A549 (cell line): ENCODE results near the gene CTIF.

Experiments used
- CEBPB ChIP-seq, 2 experiments: fragments of >200 bp in 1 of 2; sonication (Bioruptor Twin) in 1 of 2; formaldehyde crosslinking in 1 of 2; IDR thresholded peaks; 2 replicates each; pipeline ENCODE4 v1.6.1; 2012 to 2016
- CHD2 ChIP-seq: fragments of 150-350 bp; IDR thresholded peaks from 2 replicates; pipeline ENCODE4 v1.6.1; 2014; ENCODE audit warnings: low read length; ENCODE audit not compliant: partially characterized antibody
- CTCF ChIP-seq: fragments of >200 bp; sonication (Bioruptor Twin); formaldehyde crosslinking; IDR thresholded peaks from 3 replicates; pipeline ENCODE4 v1.5.1; 2016
- EHF ChIP-seq: fragments of 250-450 bp; sonication (Bioruptor Pico); IDR thresholded peaks from 2 replicates; pipeline ENCODE4 v1.5.0; 2020; ENCODE audit warnings: mild to moderate bottlenecking
- EP300 ChIP-seq, 2 experiments: fragments of >200 bp; sonication (Bioruptor Twin); formaldehyde crosslinking; IDR thresholded peaks; 2 replicates in 1 of 2; 3 replicates in 1 of 2; pipeline ENCODE4 v1.6.1; 2016 to 2017
- RFX5 ChIP-seq: fragments of 450-650 bp; IDR thresholded peaks from 2 replicates; pipeline ENCODE4 v1.7.1; 2014; ENCODE audit warnings: antibody characterized with exemption, mild to moderate bottlenecking, moderate library complexity
- RNF2 ChIP-seq: fragments of 200-600 bp; sonication (generic); IDR thresholded peaks from 2 replicates; pipeline ENCODE4 v1.6.1; 2016; ENCODE audit warnings: low read depth, mild to moderate bottlenecking, antibody characterized with exemption, moderate library complexity, borderline replicate concordance
- SREBF2 ChIP-seq: fragments of 450-650 bp; IDR thresholded peaks from 2 replicates; pipeline ENCODE4 v1.6.1; 2014; ENCODE audit warnings: mild to moderate bottlenecking, moderate library complexity
- ZFP36 ChIP-seq: fragments of 450-650 bp; IDR thresholded peaks from 2 replicates; pipeline ENCODE4 v1.6.1; 2014; ENCODE audit warnings: borderline replicate concordance; ENCODE audit not compliant: partially characterized antibody

- TF ChIP-seq CTCF = no peak
- TF ChIP-seq CEBPB (IDR thresholded peaks at IDR 0.05) = no peak
- no peak for TF ChIP-seq RFX5
- TF ChIP-seq ZFP36 = no peak
- no peak for TF ChIP-seq SREBF2
- no peak for TF ChIP-seq EP300 (IDR thresholded peaks at IDR 0.05)
- no peak for TF ChIP-seq EHF (CRISPR knock-in tag)
- TF ChIP-seq RNF2 = no peak
- no peak for TF ChIP-seq CHD2
Measured at GRCh38 chr18:48615566-48616401, 77.0 kb downstream of the CTIF start.
